ENCODE data around the gene CHMP5. TPM values are rescaled to one million over a fixed set of nuclear protein-coding genes. Genes with fewer than 3 reads are reported as not detected.

Gene CHMP5
- 101 TPM for total RNA-seq

DNA sequence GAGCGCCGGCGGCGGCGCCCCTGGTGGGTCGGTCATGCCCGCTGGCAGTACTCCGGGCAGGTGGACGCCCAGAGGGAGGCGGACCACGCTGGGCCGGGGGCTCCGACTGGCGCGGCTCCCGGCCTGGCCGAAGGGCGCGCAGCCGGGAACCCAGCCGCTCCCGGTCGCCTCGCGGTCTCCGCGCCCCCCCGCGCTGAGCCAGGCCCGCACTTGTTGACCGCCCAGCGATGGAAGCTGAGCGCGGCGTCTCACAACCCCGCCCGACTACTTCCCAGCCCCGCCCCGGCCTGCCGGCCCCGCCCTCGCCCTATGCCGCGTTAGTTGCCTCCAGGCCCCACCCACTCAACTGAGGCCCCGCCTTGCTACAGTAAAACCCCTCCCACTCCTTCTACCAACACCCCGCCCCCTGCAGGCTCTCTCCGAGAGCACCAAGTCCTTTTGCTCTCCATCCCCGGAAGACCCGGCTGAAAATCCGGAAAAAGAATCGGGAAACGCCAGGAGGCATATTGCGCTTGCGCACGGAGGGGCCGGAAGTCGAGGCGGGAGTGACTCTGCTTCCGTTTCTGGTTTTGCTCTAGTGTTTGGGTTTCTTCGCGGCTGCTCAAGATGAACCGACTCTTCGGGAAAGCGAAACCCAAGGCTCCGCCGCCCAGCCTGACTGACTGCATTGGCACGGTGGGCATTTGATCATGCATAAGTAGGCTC is at the start of gene CHMP5, which contains the start of gene BAG1:
TSS of gene CHMP5 (plus strand) at position 577 of the 705 bp plus-strand sequence. CDS start at position 607, 30 bp downstream.
TSS of gene BAG1 (minus strand) at position 236 of the 705 bp plus-strand sequence.

DNA sequence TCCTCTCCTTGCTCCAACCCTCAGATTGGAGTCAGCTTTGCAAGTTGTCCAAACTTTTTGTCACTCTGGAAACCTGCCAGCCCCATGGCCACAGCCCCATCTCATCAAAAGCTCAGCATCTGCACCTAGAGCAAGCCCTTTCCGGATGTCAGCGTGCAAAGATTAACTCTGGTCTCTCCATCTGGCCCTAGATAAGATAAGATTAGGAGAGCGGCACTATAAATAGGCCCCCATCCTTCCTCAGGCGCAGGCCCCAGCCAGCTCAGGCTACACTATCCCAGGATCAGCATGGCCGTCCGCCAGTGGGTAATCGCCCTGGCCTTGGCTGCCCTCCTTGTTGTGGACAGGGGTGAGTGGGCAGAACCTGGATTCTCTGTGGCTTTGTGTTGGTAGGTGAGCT is 24.9 kb upstream of the CHMP5 start, which contains the start of gene SPINK4:
TSS of gene SPINK4 (plus strand) at position 247 of the 400 bp plus-strand sequence. CDS start at position 289, 42 bp downstream.

DNA sequence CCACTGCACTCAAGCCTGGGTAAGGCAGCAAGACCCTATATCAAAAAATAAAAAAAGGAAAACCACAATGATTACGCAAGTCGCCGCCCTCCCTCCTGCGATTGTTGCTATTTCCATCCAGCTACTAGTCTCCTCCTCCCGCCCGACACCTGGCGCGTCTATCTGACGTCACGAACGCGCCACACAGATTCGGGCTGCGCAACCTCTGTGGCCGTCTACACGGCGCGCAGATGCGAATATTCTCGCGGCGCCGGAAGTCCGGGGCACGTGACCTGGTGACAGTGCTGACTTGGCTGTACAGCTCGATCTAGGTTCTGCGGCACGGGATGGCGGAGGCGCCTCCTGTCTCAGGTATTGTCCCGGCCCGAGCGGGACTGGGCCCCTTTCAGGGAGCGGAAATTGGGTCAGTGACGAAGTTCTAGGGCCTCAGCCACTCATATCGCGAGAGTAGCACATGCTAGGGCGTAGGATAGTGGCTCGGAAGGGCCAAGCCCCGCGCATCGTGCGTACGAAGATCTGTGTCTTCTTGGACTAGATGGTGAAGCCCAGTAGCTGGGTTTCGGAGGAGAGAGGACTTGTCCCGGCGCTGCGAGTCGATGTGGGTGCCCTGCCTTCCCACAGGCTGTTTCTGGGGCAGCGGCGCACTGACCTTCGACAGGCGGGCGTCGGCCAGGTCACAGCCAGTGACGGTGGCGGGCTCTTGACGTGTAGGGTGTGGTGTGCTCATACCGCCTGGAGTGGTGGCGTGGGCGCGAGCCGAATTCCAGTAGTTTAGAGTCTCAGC is 25.6 kb downstream of the CHMP5 start, which contains the start of gene NFX1:
TSS of gene NFX1 (plus strand) at position 270 of the 784 bp plus-strand sequence. CDS start at position 327, 57 bp downstream.

Other genes starting within 250 kb of the CHMP5 start
- gene DNAJA1, start 239.8 kb upstream of the CHMP5 start, total RNA-seq = 296 TPM
- 45.7 TPM for gene SMU1, start 188.4 kb upstream of the CHMP5 start, total RNA-seq
- 1.8 TPM for gene B4GALT1, start 97.7 kb upstream of the CHMP5 start, total RNA-seq
- not detected for gene SPINK4, start 24.9 kb upstream of the CHMP5 start, total RNA-seq
- gene BAG1, start 341 bp upstream of the CHMP5 start, total RNA-seq = 42.2 TPM
- gene NFX1, start 25.5 kb downstream of the CHMP5 start, total RNA-seq = 21.2 TPM
- gene AQP7, start 137.5 kb downstream of the CHMP5 start, total RNA-seq = not detected
- 0.23 TPM for gene AQP3, start 182.5 kb downstream of the CHMP5 start, total RNA-seq
- gene NOL6, start 208.9 kb downstream of the CHMP5 start, total RNA-seq = 14.5 TPM

All from diencephalon (tissue), 1 donor.